DMS153 treated with DMSO at 0.1 percent for 48 hours (cell line): ENCODE data around the gene IL1R2.

ENCODE experiments used
- DNase-seq: peaks from one replicate; lab custom pipeline; 2025; ENCODE audit not compliant: unreplicated experiment; lab: John Stamatoyannopoulos, UW

Gene IL1R2

DNA sequence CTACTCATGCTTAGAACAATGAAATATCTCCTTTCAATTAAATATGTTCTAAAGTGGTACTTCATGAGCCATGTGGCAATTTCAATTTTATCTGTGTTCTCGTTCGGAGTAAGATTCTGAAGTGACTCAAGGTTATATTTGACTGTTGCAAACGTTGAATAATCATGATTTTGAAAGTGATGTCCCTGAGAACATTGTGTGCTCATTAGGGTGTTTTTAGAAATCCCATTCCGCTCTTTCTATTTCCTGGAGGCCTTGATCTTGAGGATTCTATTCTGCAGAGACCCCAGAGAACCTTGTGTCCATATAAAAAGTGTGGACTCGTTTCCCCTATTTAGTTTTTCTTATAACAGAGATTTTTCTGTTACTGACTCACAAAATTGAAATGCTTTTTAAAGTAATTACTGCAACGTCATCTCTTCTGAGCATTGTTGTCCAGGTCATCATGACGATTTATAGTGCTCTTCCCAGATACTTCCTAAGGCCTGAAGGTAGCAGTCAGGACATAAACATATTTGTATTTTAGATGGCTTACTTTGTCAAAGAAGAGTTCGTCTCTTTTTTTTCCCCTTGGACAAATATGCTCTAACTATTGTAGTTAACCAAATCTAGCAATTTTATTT is 27.2 kb downstream of the IL1R2 start:
- DNase-seq, result no peak

DNA sequence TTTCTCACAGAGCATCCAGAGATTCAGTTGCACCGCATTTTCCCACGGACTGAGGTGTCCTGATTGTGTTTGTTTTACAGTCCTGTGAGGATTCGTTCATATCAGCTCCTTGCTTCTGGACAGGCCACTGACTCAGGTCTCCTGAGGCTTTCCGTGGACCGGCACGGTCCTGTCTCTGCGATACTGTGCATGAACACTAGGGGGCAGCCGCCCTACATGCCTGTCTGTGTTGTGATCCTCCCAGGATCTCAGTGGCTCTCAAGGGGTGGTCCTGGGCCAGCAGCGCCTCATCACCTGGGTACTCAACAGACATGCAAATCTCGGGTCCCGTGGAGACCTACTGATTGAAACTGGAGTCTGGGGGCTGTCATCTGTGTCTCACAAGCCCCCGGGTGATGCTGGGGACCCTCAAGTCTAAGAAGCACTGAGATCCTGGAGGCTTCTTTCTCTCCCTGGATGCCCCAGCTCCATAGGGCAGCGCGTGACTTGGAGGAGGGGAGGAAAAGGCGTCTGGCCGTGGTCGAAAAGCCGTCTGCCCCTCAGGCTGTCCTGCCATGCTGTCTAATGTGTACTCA is 28.9 kb downstream of the IL1R2 start:
- peak; percentile 12 for DNase-seq

DNA sequence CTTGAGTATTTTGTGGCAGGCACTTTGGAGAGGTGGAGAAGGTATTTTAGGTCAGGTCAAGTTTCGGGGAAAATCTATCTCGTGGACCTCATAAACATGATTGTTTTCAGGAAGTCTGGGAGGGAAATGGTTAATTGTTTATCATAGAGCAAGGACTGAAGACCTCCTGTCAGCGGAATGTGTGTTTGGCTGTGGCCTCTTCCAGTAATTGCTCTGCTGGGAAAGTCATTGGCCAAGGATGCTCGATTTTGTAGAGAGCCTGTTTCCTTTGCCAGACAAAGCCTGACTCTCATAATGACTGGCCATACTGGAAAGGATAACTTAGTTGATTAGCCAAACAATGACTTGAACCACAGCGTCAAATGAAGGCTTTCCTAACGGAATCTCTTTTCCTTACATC is 30.0 kb downstream of the IL1R2 start:
- no peak for DNase-seq

DNA sequence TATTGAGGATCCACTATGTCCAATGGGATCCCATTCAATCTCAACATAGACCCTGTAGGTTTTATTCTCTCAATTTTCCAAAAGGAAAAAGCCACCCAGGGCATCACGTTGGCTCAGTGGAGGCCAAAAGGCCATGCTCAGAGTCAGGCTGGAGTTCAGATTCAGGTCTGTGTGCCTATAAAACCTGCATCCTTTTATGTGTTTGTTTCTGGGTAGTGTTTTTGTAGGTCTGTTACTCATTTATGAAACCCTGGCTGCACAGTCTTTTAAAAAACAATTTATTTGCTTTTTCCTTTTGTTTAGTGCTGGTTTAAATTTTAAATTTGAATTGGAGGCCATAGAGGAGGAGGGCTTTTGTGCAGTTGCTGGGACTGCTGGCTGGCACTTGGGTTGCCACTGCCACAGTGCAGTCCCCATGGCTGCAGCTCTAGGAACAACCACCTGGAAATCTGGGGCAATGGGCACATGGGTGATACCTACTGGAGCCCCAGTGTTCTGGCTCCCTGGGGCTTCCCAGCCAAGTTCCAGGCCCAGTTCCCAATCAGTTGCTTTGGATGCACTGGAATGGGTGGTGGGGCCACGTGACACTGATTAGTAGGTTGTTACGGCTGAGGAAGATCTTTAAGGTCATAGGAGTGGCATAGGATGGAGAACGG is 31.3 kb downstream of the IL1R2 start:
- DNase-seq, result no peak

DNA sequence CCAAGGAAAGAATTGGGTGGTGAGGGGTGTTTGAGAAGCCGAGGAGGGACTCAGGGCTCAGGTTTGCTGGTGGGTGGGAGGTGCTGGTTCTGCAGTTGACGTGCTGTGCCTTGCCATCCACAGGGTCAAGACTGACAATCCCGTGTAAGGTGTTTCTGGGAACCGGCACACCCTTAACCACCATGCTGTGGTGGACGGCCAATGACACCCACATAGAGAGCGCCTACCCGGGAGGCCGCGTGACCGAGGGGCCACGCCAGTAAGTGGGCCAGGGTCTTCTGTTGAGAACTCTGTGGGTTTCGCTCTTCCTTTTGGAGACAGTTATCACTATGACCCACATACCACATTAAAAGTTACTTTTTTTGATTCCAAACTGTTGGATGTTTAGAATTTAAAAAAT is 32.6 kb downstream of the IL1R2 start:
- DNase-seq, result no peak

DNA sequence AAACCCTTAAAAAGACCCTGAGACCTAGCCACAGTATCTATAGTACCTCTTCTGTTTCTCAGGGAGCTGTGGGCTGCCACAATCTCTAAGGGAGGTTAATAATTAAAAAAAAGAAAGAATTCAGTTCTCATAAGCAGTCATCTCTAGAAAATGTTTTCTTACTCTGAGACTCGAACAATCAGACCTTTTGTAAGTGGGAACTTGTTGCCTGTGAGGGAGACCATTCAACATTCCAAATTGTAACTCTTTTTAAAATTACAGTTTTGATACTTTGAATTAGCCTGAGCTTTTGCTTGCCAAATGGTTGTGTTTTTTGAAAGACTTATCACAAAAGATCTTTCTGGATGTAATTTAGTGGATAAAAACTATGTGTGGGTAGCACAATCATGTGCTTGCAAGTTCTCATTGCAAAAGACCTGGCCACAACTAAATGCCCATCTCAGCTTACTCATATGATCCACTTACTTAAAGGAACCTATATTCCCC is 33.3 kb downstream of the IL1R2 start:
- no peak for DNase-seq

DNA sequence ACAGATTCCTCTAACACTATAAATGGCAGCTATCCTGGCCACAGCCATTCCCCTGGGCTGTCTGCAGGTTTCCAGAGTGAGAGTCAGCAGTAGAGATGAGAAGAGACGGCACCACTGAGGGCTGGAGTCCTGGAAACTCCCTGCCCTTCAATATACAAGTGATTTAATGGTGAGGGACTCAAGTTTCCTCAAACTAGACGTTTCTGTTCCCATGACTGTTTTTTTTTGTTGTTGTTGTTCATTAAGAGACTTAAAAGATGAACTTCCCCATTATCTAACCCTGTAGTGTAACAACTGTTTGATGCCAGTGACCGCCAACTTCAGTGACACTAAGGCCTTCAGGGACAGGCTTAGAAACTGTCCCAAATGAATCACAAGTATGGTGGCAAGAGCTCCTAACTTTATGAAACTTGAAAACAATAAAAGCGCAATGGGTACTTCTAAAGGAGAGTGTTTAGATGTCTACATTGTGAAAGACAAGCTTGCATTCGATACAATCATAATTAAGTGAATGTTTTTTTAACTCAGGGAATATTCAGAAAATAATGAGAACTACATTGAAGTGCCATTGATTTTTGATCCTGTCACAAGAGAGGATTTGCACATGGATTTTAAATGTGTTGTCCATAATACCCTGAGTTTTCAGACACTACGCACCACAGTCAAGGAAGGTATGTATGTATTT is 34.0 kb downstream of the IL1R2 start:
- no peak for DNase-seq

DNA sequence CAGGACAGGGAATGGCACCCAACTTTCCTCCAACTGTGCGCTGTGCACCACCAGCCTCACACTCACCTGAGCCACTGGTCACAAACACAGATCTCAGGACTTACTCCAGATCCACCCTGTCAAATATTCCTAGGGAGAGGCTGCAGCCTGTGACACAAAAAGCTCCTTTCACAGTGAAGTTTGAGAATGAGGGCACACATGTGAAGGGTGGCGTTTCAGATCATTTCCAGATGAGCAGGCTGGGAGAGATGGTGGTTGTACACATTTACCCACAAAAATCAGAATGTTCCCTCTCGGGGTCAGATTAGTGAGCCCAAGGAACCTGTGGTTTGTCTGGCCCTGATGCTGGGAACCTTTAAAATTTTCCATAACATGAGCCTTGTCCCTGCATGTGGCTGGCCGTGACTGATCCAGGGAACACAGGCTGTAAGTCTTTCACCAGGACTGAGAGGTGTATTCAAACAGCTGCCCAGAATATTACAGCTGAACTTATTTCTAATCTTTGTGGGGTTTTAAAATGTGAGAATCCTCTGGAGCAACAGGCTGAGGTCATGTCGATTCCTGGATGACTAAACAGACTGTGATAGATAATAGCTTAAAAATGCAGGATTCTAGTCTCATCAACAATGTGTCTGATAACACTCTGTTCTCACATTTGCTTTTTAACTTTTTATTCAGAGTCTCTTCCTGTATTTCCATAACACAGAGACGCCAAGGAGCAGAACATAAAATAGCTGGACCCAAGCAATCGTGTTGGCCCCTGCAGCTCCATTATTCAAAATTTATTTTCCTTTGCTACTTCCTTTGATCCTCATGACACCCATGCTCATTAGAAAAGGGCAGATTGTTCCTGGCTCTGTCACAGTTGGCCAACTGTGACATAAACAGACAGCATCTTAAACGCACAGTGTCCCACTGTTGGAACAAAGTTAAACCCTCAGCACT is 35.5 kb downstream of the IL1R2 start:
- no peak for DNase-seq

DNA sequence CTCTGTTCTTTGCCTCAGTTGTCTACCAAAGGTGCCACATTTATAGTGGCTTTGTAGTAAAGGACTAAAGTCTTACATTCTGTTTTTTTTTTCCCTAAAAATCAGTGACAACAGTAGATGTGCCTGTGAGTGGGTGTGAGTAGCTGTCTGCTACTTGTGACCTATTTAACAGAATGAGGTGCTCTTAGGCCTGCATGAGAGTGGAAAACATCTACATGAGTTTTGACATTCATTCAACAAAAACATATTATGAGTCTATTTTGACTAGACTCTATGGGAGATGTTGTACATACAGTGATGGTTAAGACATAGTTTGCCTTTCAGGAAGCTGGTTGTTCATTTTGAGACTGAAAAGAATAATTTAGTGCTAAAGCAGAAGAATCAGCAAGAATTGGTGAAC is 36.7 kb downstream of the IL1R2 start:
- DNase-seq, result no peak

DNA sequence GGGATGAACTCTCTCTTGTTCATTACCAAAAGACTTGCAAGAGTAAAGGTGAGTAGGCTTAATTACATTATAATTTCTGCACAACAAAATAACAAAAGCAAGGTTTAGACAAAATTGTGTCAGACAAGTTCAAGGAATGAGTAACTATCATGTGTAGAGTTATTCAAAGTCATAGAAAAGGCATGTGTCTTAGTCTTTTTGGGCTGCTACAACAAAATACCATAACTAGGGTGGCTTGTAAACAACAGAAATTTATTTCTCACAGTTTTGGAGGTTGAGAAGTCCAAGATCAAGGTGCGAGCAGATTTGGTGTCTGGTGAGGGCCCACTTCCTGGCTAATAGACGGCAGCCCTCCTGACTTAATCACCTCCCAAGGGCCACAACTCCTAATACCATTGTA is 37.6 kb downstream of the IL1R2 start:
- DNase-seq, result no peak

DNA sequence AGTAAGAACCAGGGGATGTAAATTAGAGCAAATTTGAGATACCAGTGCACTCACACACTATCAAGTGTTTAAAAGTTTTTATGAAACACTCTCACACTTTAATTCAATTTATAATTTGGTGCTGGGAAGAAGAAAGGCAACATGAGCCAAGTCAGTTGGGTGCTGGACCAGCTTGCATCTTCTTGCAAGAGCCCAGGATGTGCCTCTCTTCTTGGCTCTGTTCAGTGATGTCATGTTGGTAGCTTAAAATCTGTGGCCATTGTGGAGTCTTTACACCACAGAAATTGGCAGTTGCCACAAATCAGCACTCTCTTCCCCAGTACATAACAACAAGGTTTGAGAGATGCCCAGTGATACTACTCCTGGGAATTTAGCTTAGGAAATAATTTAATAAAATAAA is 38.2 kb downstream of the IL1R2 start:
- DNase-seq, result no peak

DNA sequence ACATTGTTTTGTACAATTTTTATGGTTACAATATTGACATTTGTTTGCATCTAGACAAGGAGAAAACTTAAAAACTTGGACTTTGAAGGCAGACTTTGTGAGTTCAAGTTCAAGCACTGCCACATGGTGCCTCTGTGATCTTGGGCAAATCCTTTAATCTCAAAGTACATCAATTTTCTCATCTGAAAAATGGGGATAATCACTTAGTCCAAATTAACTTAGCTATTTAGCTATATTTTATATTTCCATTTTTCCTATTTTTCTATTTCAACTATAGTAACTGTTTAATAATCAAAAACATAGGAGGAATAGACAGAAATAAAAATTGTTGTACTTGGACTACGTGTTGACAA is 38.7 kb downstream of the IL1R2 start:
- no peak for DNase-seq

DNA sequence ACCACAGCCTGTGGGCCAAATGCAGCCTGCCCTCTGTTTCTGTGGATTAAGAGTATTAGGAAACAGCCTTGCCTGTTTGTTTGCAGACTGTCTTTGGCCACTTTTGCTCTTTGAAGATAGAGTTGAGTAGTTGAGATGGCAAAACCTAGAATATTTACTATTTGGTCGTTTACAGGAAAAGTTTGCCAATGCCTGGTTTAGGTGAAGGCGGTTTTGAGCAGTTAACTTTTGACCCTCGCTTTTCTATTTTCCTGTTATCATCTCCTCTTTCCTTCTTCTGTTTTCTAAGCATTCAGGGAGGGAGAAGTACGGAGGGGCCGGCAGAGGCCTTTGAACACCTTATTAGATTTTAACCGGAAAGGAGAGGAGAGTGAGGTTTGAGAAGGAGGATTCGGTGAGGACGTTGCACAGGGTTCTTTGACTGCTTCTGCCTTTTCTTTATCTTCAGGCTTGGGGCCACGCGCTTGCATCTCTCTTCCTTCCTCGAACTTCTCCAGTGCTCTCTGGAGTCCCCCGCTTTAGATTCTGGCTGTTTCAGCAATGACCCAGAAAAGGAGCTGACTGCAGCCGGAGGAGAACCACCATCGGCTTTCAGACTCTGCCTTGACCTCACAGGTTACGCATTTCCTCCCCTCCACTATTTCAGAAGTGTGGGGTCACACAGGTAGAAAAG is 39.2 kb downstream of the IL1R2 start:
- no peak for DNase-seq

DNA sequence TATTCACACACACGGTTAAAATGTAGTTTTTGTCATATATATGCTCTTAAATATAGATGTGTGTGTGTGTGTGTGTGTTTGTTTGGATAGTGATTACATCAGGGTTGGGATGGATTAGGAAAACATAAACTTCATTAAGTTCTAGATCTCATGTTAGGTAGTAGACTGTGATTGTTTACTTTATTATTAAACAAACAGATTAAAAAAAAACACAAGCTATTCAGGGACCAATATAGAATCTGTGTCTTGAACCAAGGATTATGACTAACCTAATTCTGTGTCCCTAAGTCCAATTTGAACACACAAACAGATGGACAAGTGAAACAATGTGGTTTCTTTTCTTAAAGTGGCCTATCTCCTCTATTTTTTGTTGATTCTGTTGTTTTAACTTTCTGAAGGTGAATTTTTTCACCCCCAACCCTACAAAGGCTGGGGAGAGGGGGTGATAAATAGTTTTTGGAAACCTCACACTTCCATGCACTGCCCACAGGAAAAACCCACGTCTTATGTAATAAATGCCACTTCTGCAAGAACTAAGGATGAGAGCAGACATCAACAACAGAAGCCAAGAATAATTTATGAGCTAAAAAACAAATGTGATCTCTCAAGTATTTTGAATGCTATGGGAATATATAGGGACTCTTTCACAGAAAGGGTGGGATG is 40.7 kb downstream of the IL1R2 start:
- DNase-seq, result no peak

DNA sequence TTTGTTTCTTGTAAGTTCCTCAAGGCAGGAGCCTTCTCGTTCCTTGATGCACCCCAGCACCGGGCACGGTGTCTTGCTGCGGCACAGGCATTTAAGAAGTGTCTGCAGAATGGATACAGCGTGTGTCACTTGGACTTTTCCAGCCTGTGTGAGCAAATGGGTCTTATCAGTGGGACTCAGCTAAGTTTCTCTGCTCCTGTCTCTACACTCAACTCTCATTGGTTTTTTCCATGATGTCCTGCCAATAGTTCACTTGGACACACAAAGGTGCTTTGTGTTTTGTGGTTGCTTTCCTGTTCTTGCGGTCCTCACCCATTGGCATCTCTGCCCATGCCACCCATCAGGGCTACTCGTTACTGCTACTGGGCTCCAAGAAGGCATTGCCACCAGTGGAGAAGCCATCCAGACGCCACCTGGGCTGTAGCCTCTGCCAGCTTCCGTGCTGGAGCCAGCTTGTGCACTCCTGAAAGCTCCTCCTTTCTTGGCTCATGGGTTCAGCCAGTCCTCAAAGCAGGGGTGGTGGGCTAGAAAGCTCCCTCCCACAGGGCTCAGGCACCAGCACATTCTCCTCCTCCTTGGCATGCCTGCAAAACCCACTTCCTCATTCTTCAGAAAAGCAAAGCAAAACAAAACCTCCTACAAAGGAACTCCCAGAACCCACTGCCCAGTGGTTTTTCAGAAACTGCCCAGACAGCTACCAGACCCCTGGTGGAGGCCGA is 41.4 kb downstream of the IL1R2 start:
- no peak for DNase-seq

DNA sequence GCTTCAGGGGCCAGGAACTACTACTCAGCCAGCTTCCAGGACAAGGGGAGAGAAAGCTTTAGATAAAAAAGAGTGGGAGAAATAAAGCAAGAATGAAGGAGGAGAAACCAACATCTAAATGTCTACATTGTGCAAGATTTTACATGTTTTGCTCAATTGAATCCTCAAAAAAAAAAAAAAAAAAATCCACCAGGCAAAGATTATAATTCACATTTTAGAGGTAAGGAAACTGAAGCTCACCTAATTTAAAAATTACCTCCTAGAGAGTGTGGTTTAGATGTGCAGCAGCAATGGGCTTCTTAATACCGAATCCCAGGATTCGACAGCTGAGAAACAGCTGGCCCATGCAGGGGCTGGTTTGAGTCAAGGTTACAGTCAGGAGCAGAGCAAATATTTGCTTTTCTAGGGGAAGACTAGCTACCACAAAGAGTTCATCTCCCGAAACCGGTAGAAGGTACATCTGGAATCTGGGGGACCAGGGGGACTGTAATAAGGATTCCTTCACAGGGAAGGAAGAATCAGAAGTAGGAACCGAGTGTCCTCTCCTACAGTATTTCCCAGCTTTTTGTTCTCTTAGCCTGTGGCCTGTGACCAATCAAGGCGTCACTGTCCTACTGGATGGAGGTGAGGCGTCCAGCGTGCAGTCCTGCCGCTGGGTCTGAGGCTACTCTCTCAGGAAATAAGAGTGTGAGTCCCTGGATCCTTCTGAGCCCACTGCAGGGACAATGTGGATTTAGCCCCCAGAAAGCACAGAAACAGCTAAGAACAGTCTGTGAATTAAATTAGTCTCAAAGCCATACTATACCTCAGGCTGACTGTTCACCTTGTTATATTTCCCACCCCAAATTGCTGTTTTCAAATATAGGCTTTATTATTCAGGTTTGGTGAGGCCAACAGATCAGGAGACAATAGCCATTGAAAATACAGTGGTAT is 42.3 kb downstream of the IL1R2 start:
- no peak for DNase-seq

DNA sequence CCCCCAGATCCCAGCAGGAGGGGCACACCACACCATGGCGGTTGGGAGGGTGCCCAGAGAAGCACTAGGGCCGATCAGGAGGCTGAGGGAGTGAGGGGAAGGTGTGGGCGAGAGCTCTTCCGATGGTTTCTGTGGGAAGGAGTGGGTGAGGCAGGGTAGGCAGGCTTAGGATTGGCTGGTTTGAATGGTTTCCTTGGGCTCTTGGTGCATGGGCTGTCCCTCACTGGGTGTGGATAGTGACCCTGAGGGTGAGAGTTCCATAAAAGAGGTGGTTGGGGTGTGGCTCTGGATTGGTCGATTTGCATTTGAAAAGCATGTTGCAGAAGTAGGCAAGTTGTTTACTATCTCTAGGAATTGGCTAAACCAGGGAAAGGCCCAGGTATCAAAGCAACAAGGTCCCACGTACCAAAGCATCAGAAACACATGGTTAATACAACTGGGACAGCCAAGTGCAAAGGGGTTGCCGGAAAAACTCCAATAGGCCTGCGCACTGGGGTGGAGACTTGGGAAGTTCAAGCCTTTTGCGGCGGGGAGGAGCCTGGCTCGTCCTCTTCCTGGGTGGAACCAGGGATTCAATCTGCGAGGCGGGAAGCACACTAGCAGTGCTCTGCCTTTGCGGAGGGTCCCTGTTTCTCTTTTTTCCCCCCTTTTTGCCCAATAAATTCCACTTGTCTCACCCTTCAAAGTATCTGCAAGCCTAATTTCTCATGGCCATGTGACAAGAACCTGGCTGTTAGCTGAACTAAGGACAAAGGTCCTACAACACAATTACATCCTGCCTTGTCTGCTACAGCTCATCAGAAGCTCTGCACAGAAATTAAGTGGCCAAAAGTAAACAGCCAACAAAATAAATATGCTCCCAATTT is 43.2 kb downstream of the IL1R2 start:
- no peak for DNase-seq
